ENCODE results near the gene B4GAT1.
A peak's percentile ranks its signal among the peaks of the same experiment; 100 is the strongest.

The B4GAT1 gene

GRCh38 chr11:66346476-66347424 is 679 bp downstream of the B4GAT1 start:
- Histone ChIP-seq H3K9me2 (replicated peaks; ENCODE audit: low read depth, low read length) (no peaks in the 10 kb centered on the region), H3K4me3 (ENCODE audit: low read length, poor library complexity, severe bottlenecking) (peak overlapping the region; percentile 91), H3K9me3 (ENCODE audit: insufficient read depth, low read depth, low read length) (no peaks in the 10 kb centered on the region), H3K27me3 (ENCODE audit: insufficient read depth, low read length, poor library complexity, severe bottlenecking) (no peaks in the 10 kb centered on the region), H3K9ac (ENCODE audit: low read depth, low read length, poor library complexity, severe bottlenecking) (peak overlapping the region; percentile 89), H3K36me3 (ENCODE audit: insufficient read depth, low read length) (no peaks in the 10 kb centered on the region; the same call in 1 of the 2 replicates), H3F3A (ENCODE audit: low read depth) (peaks cover 3% of the 10 kb centered on the region; the same call in 1 of the 2 replicates), H2AFZ (ENCODE audit: low read length) (peak overlapping the region; percentile 92), H3K79me2 (ENCODE audit: insufficient read depth, low read length) (peaks cover 29% of the 10 kb centered on the region), H3K4me1 (ENCODE audit: insufficient read depth, low read length, poor library complexity, severe bottlenecking) (peaks cover 28% of the 10 kb centered on the region), H4K20me1 (ENCODE audit: insufficient read depth, low read length, poor library complexity, severe bottlenecking) (peaks cover 7% of the 10 kb centered on the region), H3K4me2 (ENCODE audit: low read depth, low read length, poor library complexity, severe bottlenecking) (peak overlapping the region; percentile 91)
- TF ChIP-seq CTCF (conservative IDR thresholded peaks at IDR 0.05; ENCODE audit: low read length) (no peak), EZH2phosphoT487 (IDR thresholded peaks at IDR 0.05; ENCODE audit: borderline replicate concordance) (no peak)

GRCh38 chr11:66345316-66345649 is 2.1 kb downstream of the B4GAT1 start:
- Histone ChIP-seq H3K27me3 (ENCODE audit: insufficient read depth, low read length, poor library complexity, severe bottlenecking) (no peaks in the 10 kb centered on the region), H4K20me1 (ENCODE audit: insufficient read depth, low read length, poor library complexity, severe bottlenecking) (peaks cover 7% of the 10 kb centered on the region), H3K4me2 (ENCODE audit: low read depth, low read length, poor library complexity, severe bottlenecking) (peak overlapping the region; percentile 91), H3K9me3 (ENCODE audit: insufficient read depth, low read depth, low read length) (no peaks in the 10 kb centered on the region), H3K79me2 (ENCODE audit: insufficient read depth, low read length) (peaks cover 29% of the 10 kb centered on the region), H3K4me1 (ENCODE audit: insufficient read depth, low read length, poor library complexity, severe bottlenecking) (peaks cover 28% of the 10 kb centered on the region), H3K4me3 (ENCODE audit: low read length, poor library complexity, severe bottlenecking) (peak overlapping the region; percentile 83), H2AFZ (ENCODE audit: low read length) (peak overlapping the region; percentile 78), H3F3A (ENCODE audit: low read depth) (peaks cover 3% of the 10 kb centered on the region; the same call in 1 of the 2 replicates), H3K9ac (ENCODE audit: low read depth, low read length, poor library complexity, severe bottlenecking) (peak overlapping the region; percentile 84), H3K9me2 (replicated peaks; ENCODE audit: low read depth, low read length) (no peaks in the 10 kb centered on the region), H3K36me3 (ENCODE audit: insufficient read depth, low read length) (peaks cover 4% of the 10 kb centered on the region; the same call in 1 of the 2 replicates)
- TF ChIP-seq EZH2phosphoT487 (IDR thresholded peaks at IDR 0.05; ENCODE audit: borderline replicate concordance) (no peak), CTCF (conservative IDR thresholded peaks at IDR 0.05; ENCODE audit: low read length) (no peak)

- H3K9me2 ChIP-seq (replicated peaks; ENCODE audit: low read depth, low read length), result no peaks in the 10 kb centered on the region
- TF ChIP-seq CTCF (conservative IDR thresholded peaks at IDR 0.05; ENCODE audit: low read length) (no peak), EZH2phosphoT487 (IDR thresholded peaks at IDR 0.05; ENCODE audit: borderline replicate concordance) (no peak)
- H3K79me2 ChIP-seq (ENCODE audit: insufficient read depth, low read length), result peaks cover 29% of the 10 kb centered on the region
- no peaks in the 10 kb centered on the region for H3K9me3 ChIP-seq (ENCODE audit: insufficient read depth, low read depth, low read length)
- peak within 1 kb of the TSS; percentile 84 for H3K9ac ChIP-seq (ENCODE audit: low read depth, low read length, poor library complexity, severe bottlenecking)
- peaks cover 6% of the 10 kb centered on the region; the same call in 1 of the 2 replicates for H3K36me3 ChIP-seq (ENCODE audit: insufficient read depth, low read length)
- peak within 1 kb of the TSS; percentile 83 for H3K4me3 ChIP-seq (ENCODE audit: low read length, poor library complexity, severe bottlenecking)
- H3K27me3 ChIP-seq (ENCODE audit: insufficient read depth, low read length, poor library complexity, severe bottlenecking), result no peaks in the 10 kb centered on the region
- peaks cover 7% of the 10 kb centered on the region for H4K20me1 ChIP-seq (ENCODE audit: insufficient read depth, low read length, poor library complexity, severe bottlenecking)
- peaks cover 3% of the 10 kb centered on the region; the same call in 1 of the 2 replicates for H3F3A ChIP-seq (ENCODE audit: low read depth)
- peaks cover 28% of the 10 kb centered on the region for H3K4me1 ChIP-seq (ENCODE audit: insufficient read depth, low read length, poor library complexity, severe bottlenecking)
- peak within 1 kb of the TSS; percentile 78 for H2AFZ ChIP-seq (ENCODE audit: low read length)
- peak within 1 kb of the TSS; percentile 91 for H3K4me2 ChIP-seq (ENCODE audit: low read depth, low read length, poor library complexity, severe bottlenecking)
These were observed 2.7 kb downstream of the B4GAT1 start, which contains the start of gene BRMS1 for GRCh38 chr11:66344550-66345315. Gene BRMS1, minus strand, starts transcription at chr11:66345104. Its CDS starts 2,870 bp downstream, at chr11:66342234.
